Caco-2 (cell line): Measurements from ENCODE around the gene NUDT16. TPM values are rescaled to one million over a fixed set of nuclear protein-coding genes. Genes with fewer than 3 reads are reported as not detected.

Experiments
- BruUV-seq: library from RNA; stranded (reverse); fragments of 400-500 nt; replicated peaks from 2 replicates; lab custom pipeline; 2021; lab: Mats Ljungman, UMichigan
- CTCF ChIA-PET: fragments of 300-600 bp; sonication (Branson Sonifier 250); formaldehyde crosslinking; loops from one replicate; lab custom pipeline; 2022; ENCODE audit warnings: antibody characterized with exemption; lab: Charles Lee
- POLR2A ChIA-PET: fragments of 300-600 bp; sonication (Branson Sonifier 250); formaldehyde crosslinking; loops from one replicate; lab custom pipeline; 2022; ENCODE audit warnings: antibody characterized with exemption; lab: Charles Lee
- DNase-seq, 2 experiments: peaks; one replicate each; pipeline versions ENCODE4 v3.0.0 to v3.0.0-alpha.2; 2020 to 2022
- H3K27me3 ChIP-seq: replicated peaks from 2 replicates; pipeline ENCODE4 v1.6.0; 2011; ENCODE audit warnings: low read length; ENCODE audit not compliant: control insufficient read depth, insufficient read depth
- H3K36me3 ChIP-seq: 2 replicates; pipeline ENCODE4 v1.5.1; 2011; ENCODE audit warnings: low read length; ENCODE audit not compliant: control insufficient read depth, insufficient read depth
- H3K4me1 ChIP-seq: fragments of 250-450 bp; sonication (Bioruptor Pico); 2 replicates; pipeline ENCODE4 v1.5.1; 2020; ENCODE audit warnings: mild to moderate bottlenecking
- H3K4me3 ChIP-seq: 2 replicates; pipeline ENCODE4 v1.5.1; 2011; ENCODE audit warnings: low read depth, mild to moderate bottlenecking, control low read depth, low read length
- H3K9me3 ChIP-seq: fragments of 250-450 bp; sonication (Bioruptor Pico); 2 replicates; pipeline ENCODE4 v1.5.1; 2020; ENCODE audit warnings: mild to moderate bottlenecking, moderate library complexity
- H3K27ac Mint-ChIP-seq: one replicate; pipeline ENCODE4 v1.8.0; 2022; ENCODE audit warnings: mixed read lengths; ENCODE audit not compliant: unreplicated experiment
- H3K27me3 Mint-ChIP-seq: one replicate; pipeline ENCODE4 v1.8.0; 2022; ENCODE audit warnings: mixed read lengths; ENCODE audit not compliant: insufficient read depth, unreplicated experiment
- H3K36me3 Mint-ChIP-seq: one replicate; pipeline ENCODE4 v1.8.0; 2022; ENCODE audit warnings: mild to moderate bottlenecking, mixed read lengths; ENCODE audit not compliant: insufficient read depth, unreplicated experiment
- H3K4me1 Mint-ChIP-seq: one replicate; pipeline ENCODE4 v1.8.0; 2022; ENCODE audit warnings: low read depth, mixed read lengths; ENCODE audit not compliant: unreplicated experiment
- H3K4me3 Mint-ChIP-seq: one replicate; pipeline ENCODE4 v1.8.0; 2022; ENCODE audit warnings: mild to moderate bottlenecking, moderate library complexity, mixed read lengths; ENCODE audit not compliant: unreplicated experiment
- H3K9me3 Mint-ChIP-seq: one replicate; pipeline ENCODE4 v1.8.0; 2022; ENCODE audit warnings: mixed read lengths; ENCODE audit not compliant: unreplicated experiment
- CTCF ChIP-seq, 2 experiments: fragments of 200-600 bp in 1 of 2; IDR thresholded peaks; 1 replicate in 1 of 2; 2 replicates in 1 of 2; pipeline versions ENCODE4 v1.5.1 to v1.8.0; 2011 to 2022; ENCODE audit warnings: antibody characterized with exemption in 1 of 2, control low read depth in 1 of 2, inconsistent platforms in 1 of 2, low read depth in 1 of 2, low read length in 1 of 2, mild to moderate bottlenecking in 1 of 2, moderate library complexity in 1 of 2; ENCODE audit not compliant: insufficient read depth in 1 of 2, severe bottlenecking in 1 of 2, unreplicated experiment in 1 of 2
- intact Hi-C: fragments of 100-400 bp; cut with micrococcal nuclease; formaldehyde crosslinking; loops from one replicate; pipeline ENCODE4 v1.10.0; 2022; ENCODE audit not compliant: unreplicated experiment
- total RNA-seq: library from RNA; stranded (reverse); gene quantifications from 2 replicates; pipeline ENCODE4 v1.2.3, GENCODE V29; 2022

Gene NUDT16
- total RNA-seq, 1 experiment from 2014 or later: 16.6 TPM

DNA sequence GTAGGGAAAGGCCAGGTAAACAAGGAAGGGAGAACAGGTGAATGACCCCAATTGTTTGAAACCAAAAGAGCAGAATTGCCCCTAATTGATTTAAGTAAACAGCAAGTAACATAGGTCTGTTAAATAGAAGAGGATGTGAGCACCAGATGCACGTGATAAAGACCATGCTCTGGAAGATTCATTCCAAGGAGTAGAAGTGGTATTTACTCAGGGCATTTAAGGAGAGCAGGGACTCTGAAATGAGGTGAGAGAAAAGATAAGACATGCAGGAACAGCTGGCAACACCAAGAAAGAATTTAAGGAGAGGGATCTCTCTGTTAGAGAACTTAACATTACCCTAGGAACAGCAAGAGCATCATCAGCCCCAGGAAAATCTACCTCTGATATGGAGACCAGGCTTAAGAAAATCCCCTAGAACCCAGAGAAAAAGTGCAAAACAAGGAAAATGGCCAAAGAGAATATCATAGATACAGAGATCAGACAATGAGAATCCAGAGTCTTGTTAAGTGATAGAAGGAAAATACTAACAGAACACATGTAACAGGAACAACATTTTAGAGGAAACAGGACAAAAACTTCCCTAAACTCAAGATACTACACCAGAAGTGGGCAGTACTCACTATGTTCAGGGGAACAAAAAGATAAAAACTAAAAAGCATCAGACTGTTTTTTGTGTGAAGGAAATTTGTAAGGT lies 6.4 kb downstream of the NUDT16 start:
- intact Hi-C loops: no loop called here
- H3K36me3 Mint-ChIP-seq: no peaks in the 10 kb centered on the region
- CTCF ChIA-PET: no interaction called here

GRCh38 chr3:131388490-131388799 lies 6.9 kb downstream of the NUDT16 start:
- H3K36me3 Mint-ChIP-seq: no peaks in the 10 kb centered on the region
- intact Hi-C loops: no loop called here
- no TSS peak for BruUV-seq

More for the DNA sequence above, 6.4 kb downstream of the NUDT16 start:
- BruUV-seq: no TSS peak
- Mint-ChIP-seq H3K9me3 (no peaks in the 10 kb centered on the region), H3K4me1 (peaks cover 15% of the 10 kb centered on the region), H3K27me3 (no peaks in the 10 kb centered on the region), H3K4me3 (no peak overlapping the region), H3K27ac (no peak overlapping the region)
- TF ChIP-seq CTCF (IDR thresholded peaks at IDR 0.05; ENCODE audit: insufficient read depth in 1 of 2, low read depth in 1 of 2, low read length in 1 of 2, severe bottlenecking in 1 of 2, unreplicated experiment in 1 of 2): no peak
- H3K4me1 ChIP-seq: no peaks in the 10 kb centered on the region
- POLR2A ChIA-PET: no interaction called here
- H3K4me3 ChIP-seq: no peak overlapping the region
- no peaks in the 10 kb centered on the region for H3K27me3 ChIP-seq
- DNase-seq: no peak
- H3K9me3 ChIP-seq: no peaks in the 10 kb centered on the region
- H3K36me3 ChIP-seq: peaks cover under 1% of the 10 kb centered on the region; the same call in 1 of the 2 replicates

GRCh38 chr3:131390331-131390730 lies 8.8 kb downstream of the NUDT16 start:
- peaks cover 7% of the 10 kb centered on the region for H3K4me1 Mint-ChIP-seq
- intact Hi-C loops: no loop called here
- no peak overlapping the region for H3K4me3 Mint-ChIP-seq
- H3K9me3 Mint-ChIP-seq: no peaks in the 10 kb centered on the region
- ChIA-PET POLR2A (no interaction called here), CTCF (no interaction called here)
- peaks cover 10% of the 10 kb centered on the region for H3K4me1 ChIP-seq
- H3K27ac Mint-ChIP-seq: no peak overlapping the region
- H3K36me3 Mint-ChIP-seq: no peaks in the 10 kb centered on the region
- DNase-seq: no peak
- H3K4me3 ChIP-seq: no peak overlapping the region
- BruUV-seq: no TSS peak
- H3K27me3 Mint-ChIP-seq: no peaks in the 10 kb centered on the region
- H3K27me3 ChIP-seq: no peaks in the 10 kb centered on the region
- H3K36me3 ChIP-seq: no peaks in the 10 kb centered on the region; the same call in 1 of the 2 replicates
- H3K9me3 ChIP-seq: no peaks in the 10 kb centered on the region
- TF ChIP-seq CTCF (IDR thresholded peaks at IDR 0.05; ENCODE audit: insufficient read depth in 1 of 2, low read depth in 1 of 2, low read length in 1 of 2, severe bottlenecking in 1 of 2, unreplicated experiment in 1 of 2): no peak

More at GRCh38 chr3:131388490-131388799, 6.9 kb downstream of the NUDT16 start:
- no peaks in the 10 kb centered on the region; the same call in 1 of the 2 replicates for H3K36me3 ChIP-seq
- H3K4me1 ChIP-seq: no peaks in the 10 kb centered on the region
- H3K4me3 Mint-ChIP-seq: no peak overlapping the region
- no peak for TF ChIP-seq CTCF (IDR thresholded peaks at IDR 0.05; ENCODE audit: insufficient read depth in 1 of 2, low read depth in 1 of 2, low read length in 1 of 2, severe bottlenecking in 1 of 2, unreplicated experiment in 1 of 2)
- H3K27ac Mint-ChIP-seq: no peak overlapping the region
- no peak overlapping the region for H3K4me3 ChIP-seq
- H3K9me3 ChIP-seq: no peaks in the 10 kb centered on the region
- no peak for DNase-seq
- no peaks in the 10 kb centered on the region for H3K27me3 ChIP-seq
- CTCF ChIA-PET: no interaction called here
- H3K4me1 Mint-ChIP-seq: peaks cover 15% of the 10 kb centered on the region
- H3K27me3 Mint-ChIP-seq: no peaks in the 10 kb centered on the region
- H3K9me3 Mint-ChIP-seq: no peaks in the 10 kb centered on the region
- POLR2A ChIA-PET: no interaction called here
